Uterus (tissue), 2 donors: ENCODE data around the gene OASL.

Source experiments
- CTCF ChIP-seq, 4 experiments: fragments of 200-600 bp in 2 of 4; fragments of 450-650 bp in 2 of 4; sonication (generic) in 2 of 4; IDR thresholded peaks; one replicate each; pipeline ENCODE4 v1.5.1; 2016 to 2019; ENCODE audit warnings: antibody characterized with exemption in 4 of 4, mild to moderate bottlenecking in 2 of 4, moderate library complexity in 1 of 4
- POLR2A ChIP-seq, 2 donors: fragments of 450-650 bp; IDR thresholded peaks; one replicate each; pipeline ENCODE4 v1.6.1; 2016; ENCODE audit warnings: antibody characterized with exemption in 2 of 2, mild to moderate bottlenecking in 1 of 2, moderate library complexity in 1 of 2

- TF ChIP-seq CTCF (IDR thresholded peaks at IDR 0.05) (no peak), POLR2A (IDR thresholded peaks at IDR 0.05) (no peak)
These were observed 38.0 kb downstream of the OASL start for GRCh38 chr12:121001060-121001459.
